ENCODE results near the gene TMC8.
"Not testable (repeated sequence)": the region's sequence is repeated elsewhere in the genome, so short reads cannot be mapped to it uniquely, and the experiment has no call there.

The TMC8 gene

DNA sequence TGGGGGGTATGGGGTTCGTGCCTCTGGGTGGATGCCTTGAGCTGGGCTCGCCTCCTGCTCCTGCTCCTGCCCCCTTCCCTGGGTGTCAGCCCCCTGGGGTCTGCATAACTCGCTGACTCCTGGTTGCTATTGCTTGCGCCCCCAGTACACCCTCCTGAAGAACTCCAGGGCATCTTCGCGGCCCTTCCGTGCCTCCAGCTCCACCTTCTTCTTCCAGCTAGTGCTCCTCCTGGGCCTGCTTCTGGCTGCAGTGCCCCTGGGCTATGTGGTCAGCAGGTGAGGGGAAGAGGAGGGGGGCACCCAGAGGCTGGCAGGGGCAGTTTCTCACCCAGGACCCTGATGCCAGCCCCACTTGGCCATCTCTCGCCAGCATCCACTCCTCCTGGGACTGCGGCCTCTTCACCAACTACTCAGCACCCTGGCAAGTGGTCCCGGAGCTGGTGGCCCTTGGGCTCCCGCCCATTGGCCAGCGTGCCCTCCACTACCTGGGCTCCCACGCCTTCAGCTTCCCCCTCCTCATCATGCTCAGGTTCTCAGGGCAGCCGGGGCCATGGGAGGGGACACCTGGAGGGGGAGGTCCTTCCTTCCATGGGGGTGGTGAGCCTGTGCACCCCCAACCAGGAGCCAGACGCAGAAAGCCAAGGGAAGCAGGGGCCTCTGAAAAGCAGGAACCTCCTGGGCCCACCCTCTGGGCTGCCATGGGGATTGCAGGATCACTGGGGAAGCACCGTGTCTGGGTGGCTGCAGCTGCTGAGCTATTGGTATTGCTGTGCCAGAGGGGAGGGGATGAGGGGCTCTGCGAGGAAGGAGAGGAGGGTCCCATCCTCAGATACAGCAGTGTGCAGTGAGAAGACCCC is 7.9 kb downstream of the TMC8 start:
- DNase-seq: no peak

GRCh38 chr17:78139861-78140168 is 9.2 kb downstream of the TMC8 start:
- not testable (repeated sequence) for DNase-seq

DNA sequence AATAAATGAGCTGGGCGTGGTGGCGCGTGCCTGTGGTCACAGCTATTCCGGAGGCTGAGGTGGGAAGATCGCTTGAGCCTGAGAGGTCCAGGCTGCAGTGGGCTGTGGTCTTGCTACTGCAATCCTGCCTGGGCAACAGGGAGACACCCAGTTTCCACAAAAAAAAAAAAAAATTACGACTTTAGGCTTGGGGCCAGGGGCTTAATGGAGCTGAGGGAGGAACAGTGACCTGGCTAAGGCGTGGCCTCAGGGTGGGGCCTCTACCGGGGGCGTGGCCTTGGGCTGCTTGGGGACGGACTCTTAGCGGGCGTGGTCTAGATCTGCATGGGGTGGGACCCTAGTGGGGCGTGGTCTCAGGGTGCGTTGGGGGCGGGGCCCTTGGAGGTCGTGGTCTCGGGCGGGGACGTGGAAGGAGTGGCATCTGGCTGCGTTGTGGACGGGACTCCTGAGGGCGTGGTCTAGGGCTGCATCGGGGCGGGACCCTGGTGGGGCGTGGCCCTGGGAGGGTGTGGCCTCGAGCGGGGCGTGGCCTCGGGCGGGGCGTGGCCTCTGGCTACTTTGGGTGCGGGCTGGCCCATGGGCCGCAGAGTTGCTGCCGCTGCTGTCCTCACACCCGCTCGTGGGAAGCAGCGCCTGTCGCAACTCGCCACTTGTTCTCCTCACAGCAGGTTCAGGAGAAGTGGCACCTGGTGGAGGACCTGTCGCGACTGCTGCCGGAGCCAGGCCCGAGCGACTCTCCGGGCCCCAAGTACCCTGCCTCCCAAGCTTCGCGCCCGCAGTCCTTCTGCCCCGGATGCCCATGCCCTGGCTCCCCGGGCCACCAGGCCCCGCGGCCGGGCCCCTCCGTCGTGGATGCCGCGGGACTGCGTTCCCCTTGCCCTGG is 9.8 kb downstream of the TMC8 start:
- peak; percentile 99 for DNase-seq

GRCh38 chr17:78141437-78142118 is 11.0 kb downstream of the TMC8 start:
- no peak for DNase-seq

- no peak for DNase-seq
Measured at GRCh38 chr17:78142119-78142861, 11.7 kb downstream of the TMC8 start.

DNA sequence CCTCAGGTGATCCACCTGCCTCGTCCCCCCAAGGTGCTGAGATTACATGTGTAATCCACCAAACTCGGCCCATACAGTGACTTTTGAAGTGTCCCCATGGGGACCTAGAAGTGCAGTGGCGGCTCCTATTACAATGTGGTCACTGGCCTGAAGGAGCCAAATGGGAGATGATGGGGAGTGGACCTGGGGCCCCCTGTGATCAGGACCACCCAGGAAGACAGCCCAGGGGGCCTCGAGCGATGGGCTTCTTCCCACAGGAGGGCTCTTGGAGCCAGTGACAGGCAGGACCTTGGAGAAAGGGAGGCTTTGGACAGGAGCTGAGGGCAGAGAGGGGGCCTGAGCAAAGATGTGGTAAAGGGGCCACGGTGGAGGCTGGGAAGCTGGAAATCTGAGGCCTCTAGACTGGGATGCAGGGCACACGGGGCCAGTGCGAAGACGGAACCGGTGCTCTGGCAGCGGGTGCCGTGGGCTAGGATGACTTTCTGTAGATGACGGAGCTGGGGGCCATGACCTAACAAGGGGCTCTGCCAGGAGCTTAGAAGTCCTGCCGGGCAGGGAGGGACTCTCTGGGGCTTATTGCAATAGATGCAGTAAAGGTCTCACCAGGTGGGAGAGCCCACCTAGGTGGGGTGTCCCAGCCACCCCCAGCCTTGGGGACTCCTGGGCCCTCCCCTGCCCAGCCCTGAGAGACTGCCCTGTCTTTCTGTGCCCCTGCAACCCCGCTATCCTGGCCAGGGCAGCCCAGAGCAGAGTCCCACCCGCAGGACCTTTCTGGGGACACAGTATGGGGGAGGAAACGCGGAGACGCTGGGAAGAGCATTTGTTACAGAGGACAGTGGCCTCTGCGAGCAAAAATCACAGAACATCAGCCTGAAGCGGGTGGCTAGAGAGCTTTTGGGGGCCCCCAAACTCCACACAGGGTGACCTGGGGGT is 12.9 kb downstream of the TMC8 start:
- DNase-seq: no peak

DNA sequence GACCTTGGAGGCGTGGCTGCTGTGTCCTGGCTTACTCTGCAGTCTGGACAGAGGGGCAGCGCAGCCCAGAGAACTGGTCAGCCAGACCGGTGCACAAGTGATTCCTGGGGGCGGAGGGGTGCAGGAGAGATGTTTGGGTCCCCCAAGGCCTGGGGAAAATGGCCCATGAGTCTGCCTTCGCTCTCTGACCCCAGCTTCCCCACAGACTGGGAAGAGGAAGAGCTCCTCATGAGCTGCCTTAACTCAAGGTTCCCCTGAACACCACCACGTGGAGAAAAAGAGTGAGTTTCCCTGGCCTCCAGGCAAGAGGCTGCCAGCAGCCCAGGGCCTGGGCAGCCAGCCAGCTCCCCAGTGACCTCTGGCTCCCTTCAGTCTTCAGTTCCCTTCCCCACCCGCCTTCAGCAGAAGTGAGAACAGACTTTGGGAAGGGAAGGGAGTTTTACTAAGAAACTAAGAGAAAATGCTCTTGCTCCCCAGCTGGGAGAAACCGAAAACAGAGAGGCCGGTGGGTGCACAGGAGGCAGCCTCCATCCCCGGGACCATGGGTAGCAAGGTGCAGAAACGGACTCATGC is 13.7 kb downstream of the TMC8 start:
- no peak for DNase-seq

- no peak for DNase-seq
Measured at GRCh38 chr17:78144736-78145641, 14.4 kb downstream of the TMC8 start.

DNA sequence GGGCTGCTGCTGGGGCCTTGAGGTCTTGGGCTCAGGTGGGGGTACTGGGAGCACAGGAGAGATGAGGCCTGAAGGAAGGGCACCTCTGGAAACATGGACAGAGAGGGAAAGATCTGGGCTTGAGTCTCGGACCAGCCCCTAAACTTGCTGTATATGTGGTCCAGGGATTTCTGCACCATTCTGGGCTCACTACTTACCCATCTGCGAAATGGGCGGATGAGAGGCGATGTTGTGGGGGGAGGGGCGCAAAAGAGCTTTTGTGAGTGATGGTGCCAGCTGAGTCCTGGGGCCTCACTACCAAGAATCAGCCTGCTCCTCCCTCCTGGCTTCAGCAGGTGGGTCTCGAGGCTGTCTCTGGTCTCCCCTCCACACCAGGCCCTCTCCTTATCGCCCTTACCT is 15.9 kb downstream of the TMC8 start:
- DNase-seq: no peak

GRCh38 chr17:78146881-78147280 is 16.3 kb downstream of the TMC8 start:
- DNase-seq: no peak

DNA sequence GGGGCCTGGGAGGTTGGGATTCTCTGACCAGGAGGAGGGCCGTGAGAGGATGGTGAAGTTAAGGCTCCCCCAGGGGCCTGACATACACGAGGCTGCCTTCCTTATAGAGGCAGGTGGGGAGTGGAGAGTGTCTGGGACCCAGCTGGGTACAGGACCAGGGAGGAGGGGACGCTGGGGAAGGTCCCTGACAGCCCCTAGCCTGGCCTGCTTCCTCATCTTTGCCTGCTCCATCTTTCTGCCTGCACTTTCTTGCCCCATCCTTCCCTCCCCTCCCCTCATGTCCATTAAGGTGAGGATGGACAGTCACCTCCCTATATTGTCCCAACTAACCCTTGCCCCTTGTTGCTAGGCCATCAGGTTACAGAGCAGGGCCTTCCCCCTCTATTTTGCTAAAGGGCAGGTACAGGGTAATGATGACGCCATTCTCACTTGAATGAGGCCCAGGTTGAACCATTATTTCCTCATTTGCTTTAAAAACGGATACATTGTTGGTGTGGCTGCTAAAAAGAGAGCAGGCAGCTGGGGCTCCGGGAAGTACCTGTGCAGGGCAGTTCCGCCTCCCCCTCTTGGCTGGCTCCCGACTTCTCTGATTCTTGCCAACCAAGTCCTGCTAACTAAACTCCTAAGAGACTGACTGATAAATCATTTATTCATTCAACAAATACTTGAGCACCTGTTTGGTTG is 16.9 kb downstream of the TMC8 start:
- DNase-seq: no peak

DNA sequence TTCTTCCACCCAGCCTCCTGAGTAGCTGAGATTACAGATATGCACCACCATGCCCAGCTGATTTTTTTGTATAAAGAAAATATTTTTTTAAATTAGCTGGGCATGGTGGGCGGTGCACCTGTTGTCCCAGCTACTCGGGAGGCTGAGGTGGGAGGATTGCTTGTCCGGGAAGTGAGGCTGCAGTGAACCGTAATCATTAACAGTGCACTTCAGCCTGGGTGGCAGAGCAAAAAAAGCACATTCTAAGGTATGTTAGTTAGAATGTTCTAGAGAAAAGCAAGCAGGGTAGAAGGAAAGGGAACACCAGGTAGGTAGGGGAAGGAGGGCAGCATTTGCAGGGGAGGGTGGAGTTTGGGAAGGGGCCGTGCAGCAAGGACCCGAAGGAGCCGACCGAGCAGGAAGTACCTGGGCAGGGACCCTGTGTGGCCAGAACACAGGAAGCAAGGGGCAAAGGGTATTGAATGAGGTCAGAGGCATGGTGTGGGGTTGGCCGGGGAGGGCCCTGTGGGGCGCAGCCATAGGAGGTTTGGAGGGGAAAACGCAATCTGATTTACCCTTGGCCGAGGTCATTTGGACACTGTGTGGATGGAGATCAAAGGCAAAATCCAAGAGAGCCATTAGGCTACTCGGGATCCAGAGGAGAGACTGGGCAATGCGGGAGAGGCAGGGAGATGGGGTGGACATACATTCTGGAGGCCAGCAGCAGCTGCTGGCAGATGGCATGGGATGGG is 17.9 kb downstream of the TMC8 start:
- no peak for DNase-seq

GRCh38 chr17:78151514-78152008 is 21.0 kb downstream of the TMC8 start:
- no peak for DNase-seq

DNA sequence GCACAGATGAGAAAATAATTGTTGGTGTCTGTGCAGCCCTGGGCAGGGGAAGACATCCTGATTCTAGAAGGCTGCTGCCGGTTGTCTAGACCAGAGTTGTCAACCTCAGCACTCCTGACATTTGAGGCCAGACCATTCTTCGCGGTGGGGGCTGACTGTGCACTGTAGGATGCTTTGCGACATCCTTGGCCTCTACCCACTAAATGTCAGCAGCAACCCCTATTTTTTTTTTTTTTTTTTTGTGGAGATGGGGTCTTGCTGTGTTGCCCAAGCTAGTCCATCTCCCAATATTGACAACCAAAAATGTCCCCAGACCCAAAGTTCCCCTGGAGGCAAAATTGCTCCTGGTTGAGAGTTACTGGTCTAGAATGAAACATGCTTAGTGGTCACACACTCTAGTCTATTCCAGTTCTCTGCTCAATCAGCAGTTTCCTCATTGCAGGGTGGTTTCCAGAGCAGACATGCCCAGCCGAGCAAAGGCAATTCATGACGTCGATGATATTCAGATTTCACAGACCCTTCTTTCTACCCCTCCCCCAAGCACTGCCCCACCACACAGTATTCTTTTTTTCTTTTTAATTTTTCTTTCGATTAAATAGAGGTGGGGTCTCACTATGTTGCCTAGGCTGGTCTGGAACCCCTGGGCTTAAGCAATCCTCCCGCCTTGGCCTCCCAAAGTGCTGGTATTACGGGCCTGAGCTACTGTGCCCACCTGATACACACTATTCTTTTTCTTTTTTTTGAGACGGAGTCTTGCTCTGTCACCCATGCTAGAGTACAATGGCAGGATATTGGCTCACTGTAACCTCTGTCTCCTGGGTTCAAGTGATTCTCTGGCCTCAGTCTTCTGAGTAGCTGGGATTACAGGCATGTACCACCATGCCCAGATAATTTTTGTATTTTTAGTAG is 24.6 kb downstream of the TMC8 start:
- DNase-seq: no peak

GRCh38 chr17:78159575-78160158 is 29.1 kb downstream of the TMC8 start:
- DNase-seq: no peak

- no peak for DNase-seq
Measured at GRCh38 chr17:78163881-78164747, 33.5 kb downstream of the TMC8 start.
